BE2C (cell line): ENCODE results near the gene QPCT.

Experiments
- DNase-seq: peaks from one replicate; pipeline ENCODE4 v3.0.0-alpha.2; 2020
- H3K27me3 ChIP-seq: fragments of 250-450 bp; sonication (Bioruptor Pico); 2 replicates; pipeline ENCODE4 v1.5.1; 2020; ENCODE audit warnings: mild to moderate bottlenecking
- H3K36me3 ChIP-seq: fragments of 250-450 bp; sonication (Bioruptor Pico); 2 replicates; pipeline ENCODE4 v1.5.1; 2020; ENCODE audit warnings: mild to moderate bottlenecking
- H3K4me1 ChIP-seq: fragments of 250-450 bp; sonication (Bioruptor Pico); 2 replicates; pipeline ENCODE4 v1.5.1; 2020
- H3K4me3 ChIP-seq: 2 replicates; pipeline ENCODE4 v1.5.1; 2011; ENCODE audit warnings: low read depth, low read length
- H3K9me3 ChIP-seq: fragments of 250-450 bp; sonication (Bioruptor Pico); 2 replicates; pipeline ENCODE4 v1.5.1; 2020
- CTCF ChIP-seq: IDR thresholded peaks from 2 replicates; pipeline ENCODE4 v1.5.1; 2012; ENCODE audit warnings: mild to moderate bottlenecking, low read depth, low read length

Gene QPCT

GRCh38 chr2:37357069-37357468 is 12.6 kb downstream of the QPCT start:
- DNase-seq: no peak
- Histone ChIP-seq H3K4me3 (no peak overlapping the region), H3K36me3 (no peaks in the 10 kb centered on the region), H3K9me3 (no peaks in the 10 kb centered on the region), H3K27me3 (no peaks in the 10 kb centered on the region), H3K4me1 (peaks cover 8% of the 10 kb centered on the region)
- TF ChIP-seq CTCF: no peak

- no peak for DNase-seq
- Histone ChIP-seq H3K9me3 (no peaks in the 10 kb centered on the region), H3K36me3 (no peaks in the 10 kb centered on the region), H3K27me3 (no peaks in the 10 kb centered on the region), H3K4me3 (no peak overlapping the region), H3K4me1 (peaks cover 8% of the 10 kb centered on the region)
- no peak for TF ChIP-seq CTCF
Observed at GRCh38 chr2:37357530-37357929, 13.1 kb downstream of the QPCT start.

GRCh38 chr2:37358466-37358865 is 14.0 kb downstream of the QPCT start:
- no peak for TF ChIP-seq CTCF
- Histone ChIP-seq H3K9me3 (no peaks in the 10 kb centered on the region), H3K4me3 (no peak overlapping the region), H3K27me3 (no peaks in the 10 kb centered on the region), H3K36me3 (no peaks in the 10 kb centered on the region), H3K4me1 (peaks cover 8% of the 10 kb centered on the region)
- no peak for DNase-seq

DNA sequence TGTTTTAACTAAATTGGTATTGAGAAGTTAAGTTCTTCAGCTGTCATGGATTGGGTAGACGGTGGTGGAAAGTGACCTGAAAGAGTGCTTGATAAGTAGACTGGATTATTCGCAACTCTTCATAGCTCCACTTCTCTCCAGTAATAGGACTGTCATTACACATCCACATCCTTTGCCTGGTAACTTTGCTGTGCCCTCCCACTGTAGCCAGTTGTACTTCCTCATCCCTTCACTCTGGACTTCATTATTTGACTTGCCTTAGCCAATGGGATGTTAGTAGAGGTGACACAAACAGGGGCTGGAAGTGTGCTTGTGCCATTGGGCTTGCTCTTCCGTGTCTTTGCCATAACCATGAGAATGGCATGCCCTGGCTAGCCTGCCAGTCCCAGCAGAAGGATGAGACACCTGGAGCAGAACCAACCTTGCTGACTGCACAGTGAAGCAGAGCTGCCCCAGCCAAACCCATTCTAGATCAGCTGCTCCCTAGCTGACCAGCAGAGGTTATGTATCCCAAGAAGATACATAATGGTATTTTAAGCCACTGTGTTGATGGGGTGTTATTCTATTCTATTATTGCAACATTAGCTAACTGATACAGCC is 16.9 kb downstream of the QPCT start:
- no peak for DNase-seq
- no peak for TF ChIP-seq CTCF
- no peaks in the 10 kb centered on the region for H3K27me3 ChIP-seq
- no peaks in the 10 kb centered on the region for H3K36me3 ChIP-seq
- no peak overlapping the region for H3K4me3 ChIP-seq
- peaks cover 8% of the 10 kb centered on the region for H3K4me1 ChIP-seq
- H3K9me3 ChIP-seq: no peaks in the 10 kb centered on the region

GRCh38 chr2:37361994-37362698 is 17.7 kb downstream of the QPCT start:
- H3K36me3 ChIP-seq: no peaks in the 10 kb centered on the region
- peaks cover 8% of the 10 kb centered on the region for H3K4me1 ChIP-seq
- peak overlapping the region; percentile 20 for H3K4me3 ChIP-seq
- no peak for TF ChIP-seq CTCF
- no peaks in the 10 kb centered on the region for H3K27me3 ChIP-seq
- no peak for DNase-seq
- H3K9me3 ChIP-seq: no peaks in the 10 kb centered on the region

GRCh38 chr2:37364351-37364750 is 19.9 kb downstream of the QPCT start:
- Histone ChIP-seq H3K4me1 (peaks cover 8% of the 10 kb centered on the region), H3K27me3 (no peaks in the 10 kb centered on the region), H3K9me3 (no peaks in the 10 kb centered on the region), H3K4me3 (no peak overlapping the region), H3K36me3 (no peaks in the 10 kb centered on the region)
- DNase-seq: no peak
- TF ChIP-seq CTCF: no peak
